Medulla oblongata (tissue), 1 donor: Measurements from ENCODE around the gene DNAAF5.
"Not testable (repeated sequence)": the region's sequence is repeated elsewhere in the genome, so short reads cannot be mapped to it uniquely, and the experiment has no call there.

ENCODE experiments used
- DNase-seq: peaks from one replicate; pipeline ENCODE4 v3.0.0-alpha.2; 2015; ENCODE audit errors: extremely low spot score

Gene DNAAF5

DNA sequence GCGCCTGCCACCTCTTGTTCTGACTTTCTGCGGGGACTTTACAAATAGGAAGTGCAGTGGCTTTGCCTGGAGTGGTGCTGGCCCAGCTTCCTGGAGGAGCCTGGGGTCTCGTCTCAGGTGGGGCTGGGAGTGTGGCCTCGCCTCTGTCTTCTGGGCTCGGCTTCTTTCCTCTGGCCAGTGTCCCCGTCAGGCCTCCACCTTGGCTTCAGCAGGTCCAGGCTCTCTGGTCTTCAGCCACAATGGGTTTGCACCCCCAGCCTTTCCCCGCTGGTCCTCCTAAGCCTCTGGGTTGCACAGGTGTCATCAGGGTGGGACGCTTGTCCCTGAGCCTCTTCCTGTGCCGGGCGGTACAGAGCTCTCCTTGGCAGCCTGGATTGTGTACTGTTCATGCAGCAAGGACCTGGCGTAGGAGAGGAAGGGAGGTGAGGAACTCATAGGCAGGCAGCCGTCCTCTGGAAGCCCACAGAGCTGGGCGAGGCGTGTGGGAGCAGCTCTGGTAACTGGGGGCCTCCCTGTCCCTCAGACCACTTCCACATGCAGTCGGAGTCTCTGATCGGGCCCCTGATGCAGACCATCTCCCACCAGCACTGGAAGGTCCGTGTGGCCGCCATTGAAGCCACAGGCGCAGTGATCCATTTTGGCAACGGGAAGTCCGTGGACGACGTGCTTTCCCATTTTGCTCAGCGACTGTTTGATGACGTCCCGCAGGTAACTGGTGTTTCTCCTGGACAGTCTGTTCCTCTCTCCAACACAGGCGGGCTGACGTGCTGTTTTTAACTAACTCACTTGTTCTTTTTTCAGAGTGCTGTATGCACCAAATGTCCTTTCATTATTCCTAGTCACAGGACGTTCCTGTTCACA is 2.9 kb downstream of the DNAAF5 start:
- no peak for DNase-seq

- DNase-seq: no peak
These were observed 4.3 kb downstream of the DNAAF5 start for GRCh38 chr7:730501-731439.

GRCh38 chr7:731440-732085 is 5.1 kb downstream of the DNAAF5 start:
- DNase-seq: no peak

DNA sequence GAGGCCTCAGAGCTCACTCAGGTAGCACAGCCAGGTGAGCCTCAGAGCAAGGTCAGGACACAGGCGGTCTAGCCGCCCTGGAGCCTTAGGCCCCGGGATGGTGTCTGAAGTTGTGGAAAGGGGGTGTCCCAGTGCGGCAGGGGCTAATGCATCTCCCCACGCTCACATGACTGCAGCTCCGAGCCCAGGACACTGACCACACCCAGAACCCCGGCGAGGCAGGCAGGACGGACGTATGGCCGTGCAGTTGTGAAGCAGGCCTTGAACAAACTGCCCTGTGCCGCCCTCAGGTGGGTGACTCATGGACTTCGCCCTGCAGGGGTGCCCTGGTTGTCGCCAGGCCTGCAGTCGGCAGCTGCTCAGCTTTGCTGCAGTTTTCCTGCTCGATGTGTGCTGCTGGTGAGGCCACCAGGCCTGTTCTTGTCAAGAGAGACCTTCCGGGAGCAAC is 5.6 kb downstream of the DNAAF5 start:
- DNase-seq: no peak

DNA sequence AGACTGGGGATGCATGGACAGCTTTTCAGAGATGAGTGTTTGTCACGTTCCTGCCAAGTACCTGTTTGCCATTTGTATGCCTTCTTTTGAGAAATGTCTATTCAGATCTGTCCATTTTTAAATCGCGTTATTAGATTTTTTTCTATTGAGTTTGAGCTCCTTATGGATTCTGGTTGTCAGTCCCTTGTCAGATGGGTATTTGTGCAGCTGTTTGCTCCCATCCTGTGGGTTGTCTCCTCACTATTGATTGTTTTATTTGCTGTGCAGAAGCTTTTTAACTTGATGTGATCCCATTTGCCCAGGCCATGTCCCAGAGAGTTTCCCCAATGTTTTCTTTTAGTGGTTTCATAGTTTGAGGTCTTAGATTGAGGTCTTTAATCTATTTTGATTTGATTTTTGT is 6.1 kb downstream of the DNAAF5 start:
- no peak for DNase-seq

GRCh38 chr7:734214-734613 is 7.7 kb downstream of the DNAAF5 start:
- no peak for DNase-seq

- DNase-seq: no peak
These were observed 8.3 kb downstream of the DNAAF5 start for GRCh38 chr7:734808-735207.

DNA sequence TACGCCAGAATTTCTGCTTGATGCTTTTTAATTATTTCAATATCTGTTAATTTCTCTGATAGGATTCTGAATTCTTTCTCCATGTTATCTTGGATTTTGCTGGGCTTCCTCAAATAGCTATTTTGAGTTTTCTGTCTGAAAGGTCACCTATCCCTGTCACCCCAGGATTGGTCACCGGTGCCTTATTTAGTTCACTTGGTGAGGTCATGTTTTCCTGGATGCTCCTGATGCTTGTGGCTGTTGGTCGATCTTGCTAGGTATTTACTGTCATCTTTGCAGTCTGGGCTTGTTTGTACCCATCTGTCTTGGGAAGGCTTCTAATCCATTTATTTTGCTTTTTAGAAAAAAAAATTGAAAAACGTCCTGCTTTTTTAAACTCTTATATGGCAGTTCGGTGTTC is 11.7 kb downstream of the DNAAF5 start:
- no peak for DNase-seq

GRCh38 chr7:738723-739454 is 12.4 kb downstream of the DNAAF5 start:
- DNase-seq: no peak

DNA sequence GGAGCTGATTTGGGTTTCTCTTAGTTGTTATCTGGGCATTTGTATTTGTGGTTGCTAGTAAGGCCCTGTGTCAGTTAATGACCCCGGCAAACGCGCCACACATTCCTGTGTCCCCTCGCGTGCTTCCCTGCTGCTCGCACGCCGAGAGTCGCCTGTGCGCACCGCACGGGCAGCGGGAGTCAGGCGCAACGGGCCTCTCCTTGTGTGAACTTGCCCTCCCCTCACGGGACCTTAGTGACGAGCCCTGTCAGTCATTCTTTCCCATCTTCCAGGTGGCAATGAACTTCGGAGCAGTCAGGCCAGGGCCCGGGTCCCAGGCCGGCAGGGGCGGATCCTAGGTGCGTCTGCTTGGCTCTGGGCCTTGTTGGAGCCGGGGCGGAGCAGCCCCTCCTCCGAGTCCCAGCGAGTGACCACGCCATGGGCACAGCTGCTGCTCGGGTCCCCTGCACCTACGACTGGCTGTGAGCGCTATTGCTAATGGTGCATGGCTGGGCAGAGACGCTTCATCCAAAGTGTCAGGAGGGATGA is 13.0 kb downstream of the DNAAF5 start:
- no peak for DNase-seq

- DNase-seq: no peak
These were observed 13.8 kb downstream of the DNAAF5 start for GRCh38 chr7:739983-740942.

- no peak for DNase-seq
These were observed 14.7 kb downstream of the DNAAF5 start for GRCh38 chr7:741191-741671.

- no peak for DNase-seq
These were observed 15.4 kb downstream of the DNAAF5 start for GRCh38 chr7:741850-742249.

DNA sequence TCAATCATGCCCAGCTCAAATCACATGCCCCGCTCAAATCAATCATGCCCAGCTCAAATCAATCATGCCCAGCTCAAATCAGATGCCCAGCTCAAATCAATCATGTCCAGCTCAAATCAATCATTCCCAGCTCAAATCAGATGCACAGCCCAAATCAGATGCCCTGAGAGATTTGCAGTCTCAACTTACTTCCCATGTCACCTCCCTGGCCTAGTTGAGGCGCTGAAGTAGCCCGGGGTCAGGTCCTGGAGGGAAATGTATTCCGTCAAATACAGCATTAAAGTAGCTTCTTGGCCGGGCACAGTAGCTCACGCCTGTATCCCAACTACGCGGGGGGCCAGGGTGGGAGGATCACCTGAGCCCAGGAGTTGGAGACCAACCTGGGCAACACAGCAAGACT is 16.3 kb downstream of the DNAAF5 start:
- DNase-seq: no peak

DNA sequence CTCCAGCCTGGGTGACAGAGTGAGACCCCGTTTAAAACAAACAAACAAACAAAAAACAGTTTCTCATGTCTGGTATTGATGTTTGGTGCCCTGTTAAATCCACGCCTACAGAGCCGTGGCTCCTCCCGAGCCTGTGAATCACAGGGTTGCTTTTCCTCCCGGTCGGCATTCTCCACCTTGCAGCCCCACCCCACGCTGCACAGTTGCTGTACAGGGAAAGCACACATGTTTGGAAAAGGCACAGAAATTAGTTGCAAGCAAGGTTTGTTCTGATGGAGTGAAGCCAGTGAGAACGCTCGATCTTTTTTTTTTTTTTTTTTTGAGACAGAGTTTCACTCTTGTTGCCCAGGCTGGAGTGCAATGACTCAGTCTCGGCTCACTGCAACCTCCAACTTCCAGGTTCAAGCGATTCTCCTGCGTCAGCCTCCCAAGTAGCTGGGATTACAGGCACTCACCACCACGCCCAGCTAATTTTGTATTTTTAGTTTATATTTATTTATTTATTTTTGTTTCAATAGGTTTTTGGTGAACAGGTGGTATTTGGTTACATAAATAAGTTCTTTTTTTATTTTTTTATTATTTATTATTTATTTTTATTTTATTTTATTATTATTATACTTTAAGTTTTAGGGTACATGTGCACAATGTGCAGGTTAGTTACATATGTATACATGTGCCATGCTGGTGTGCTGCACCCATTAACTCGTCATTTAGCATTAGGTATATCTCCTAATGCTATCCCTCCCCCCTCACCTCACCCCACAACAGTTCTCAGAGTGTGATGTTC is 17.0 kb downstream of the DNAAF5 start:
- not testable (repeated sequence) for DNase-seq

GRCh38 chr7:744128-744520 is 17.6 kb downstream of the DNAAF5 start:
- DNase-seq: not testable (repeated sequence)

- DNase-seq: no peak
These were observed 18.4 kb downstream of the DNAAF5 start for GRCh38 chr7:744854-745430.

GRCh38 chr7:745431-746154 is 19.1 kb downstream of the DNAAF5 start:
- DNase-seq: no peak
